H54 (cell line): ENCODE measurements around the gene PCBP3.

ENCODE experiments used
- DNase-seq: peaks from one replicate; pipeline ENCODE4 v3.0.0; 2011; ENCODE audit warnings: low spot score, mixed read lengths; ENCODE audit not compliant: insufficient read length
- FAIRE-seq: peaks from 3 replicates; lab custom pipeline; 2011; peaks lifted over from hg19 to GRCh38; lab: Jason Lieb, UNC
- POLR2A ChIP-seq: IDR thresholded peaks from 2 replicates; pipeline ENCODE4 v1.6.1; 2011; ENCODE audit warnings: low read depth, mild to moderate bottlenecking, low read length

Gene PCBP3

DNA sequence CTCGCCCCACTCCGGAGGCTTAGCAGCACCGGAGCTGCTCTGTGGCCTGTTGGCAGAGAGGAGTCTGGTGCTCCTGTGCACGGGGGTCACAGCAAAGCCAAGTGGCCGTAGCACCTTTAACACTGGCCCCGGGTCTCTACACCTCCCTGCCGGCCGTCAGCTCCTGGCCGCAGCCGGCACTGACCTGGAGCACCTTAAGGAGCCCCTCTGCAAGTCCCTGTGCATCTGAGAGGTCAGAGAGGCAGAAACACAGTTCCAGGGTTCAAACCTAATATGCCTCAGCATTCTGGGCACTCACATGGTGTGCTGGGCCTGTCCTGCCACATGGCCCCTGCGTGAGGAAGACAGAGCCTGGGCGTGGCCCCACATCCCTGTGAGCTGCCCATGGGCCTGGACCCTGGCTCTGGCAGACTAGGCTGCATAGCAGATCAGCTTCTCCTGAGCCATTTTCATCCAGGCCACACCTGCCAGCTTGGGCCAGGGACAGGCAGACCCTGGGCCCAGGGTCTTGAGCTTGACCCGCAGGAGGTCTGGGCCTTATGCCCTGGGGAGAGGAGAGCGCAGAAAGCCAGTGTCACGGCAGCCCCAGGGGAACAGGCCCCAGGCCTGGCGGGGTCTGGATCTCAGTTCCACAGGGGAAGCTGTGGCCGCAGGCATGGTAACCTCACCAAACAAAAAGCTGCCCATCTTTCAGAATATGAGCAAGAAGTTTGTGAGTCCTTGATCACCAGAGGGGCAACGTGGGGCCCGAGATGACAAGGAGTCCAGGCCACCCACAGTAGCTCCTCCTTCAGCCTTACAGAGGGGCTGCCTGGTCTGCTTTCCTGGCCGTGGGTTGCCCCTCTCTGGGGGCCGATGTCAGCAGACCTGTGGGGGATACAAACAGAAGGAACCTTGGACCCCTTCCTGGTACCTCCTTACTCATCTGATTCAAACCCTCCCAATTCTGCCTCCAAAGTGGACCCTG lies 192.1 kb downstream of the PCBP3 start:
- FAIRE-seq, result no peak
- DNase-seq, result no peak
- no peak for TF ChIP-seq POLR2A

DNA sequence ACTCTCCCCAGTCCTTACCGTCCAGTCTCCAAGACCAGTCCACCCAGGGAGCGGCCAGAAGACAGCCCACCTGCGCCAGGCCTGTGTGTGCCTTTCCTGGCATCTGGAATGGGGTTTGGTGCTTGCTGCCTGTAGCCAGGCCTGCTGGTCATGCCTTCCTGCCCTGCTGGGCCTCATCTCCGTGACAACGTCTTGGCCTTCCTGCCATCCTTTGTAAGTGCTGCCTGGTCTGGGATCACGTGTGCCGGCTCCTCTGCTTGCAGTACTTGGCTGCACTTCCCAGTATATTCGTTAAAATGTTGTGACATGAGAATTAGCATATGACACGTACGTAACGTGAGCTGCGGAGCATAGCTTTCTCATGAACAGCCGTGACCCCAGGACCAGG lies 192.7 kb downstream of the PCBP3 start:
- TF ChIP-seq POLR2A, result no peak
- FAIRE-seq, result no peak
- DNase-seq, result no peak

DNA sequence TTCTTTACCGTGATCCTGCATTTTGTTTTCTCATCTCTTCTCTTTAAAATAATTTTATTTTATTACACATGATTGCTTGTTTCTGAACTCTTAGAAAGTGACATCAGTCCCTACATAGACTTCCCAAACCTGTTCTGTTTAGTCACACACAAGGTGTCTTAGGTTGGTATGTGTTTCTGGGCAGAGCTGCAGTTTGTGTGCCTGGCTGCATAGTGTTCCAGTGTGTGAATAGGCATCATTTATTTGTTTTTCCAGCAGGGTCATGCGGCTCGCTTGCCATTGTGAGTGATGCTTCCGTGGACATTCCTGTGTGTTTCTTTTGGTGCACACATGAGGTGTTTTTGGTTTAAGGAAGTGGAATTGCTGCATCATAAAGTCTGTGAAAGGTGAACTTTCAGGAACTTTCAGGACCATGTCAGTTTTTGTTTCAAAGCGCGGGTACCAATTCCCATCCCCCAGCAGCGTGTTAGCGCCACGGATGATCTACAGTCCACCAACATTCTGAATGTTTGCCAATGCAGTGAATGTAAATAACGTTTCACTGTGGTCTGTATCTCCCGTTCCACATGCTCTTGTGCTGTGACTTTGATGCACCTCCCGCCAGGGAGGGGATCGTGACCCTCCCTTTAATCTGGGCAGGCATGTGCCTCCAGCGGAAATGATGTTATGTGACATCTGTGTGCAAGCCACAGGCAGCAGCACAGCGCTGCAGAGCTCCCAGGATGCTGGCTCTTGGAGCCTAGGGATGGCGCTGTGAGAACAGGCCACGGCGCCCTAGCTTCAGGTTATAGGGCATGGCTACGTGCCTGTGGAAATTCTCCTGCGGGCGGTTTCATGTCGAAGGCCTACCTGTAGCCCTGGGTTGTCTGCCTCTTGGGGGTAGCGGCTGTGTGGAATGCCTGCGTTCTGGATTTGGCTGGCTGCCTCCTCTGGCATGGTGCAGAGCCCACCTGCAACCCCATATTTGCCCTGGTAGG lies 193.5 kb downstream of the PCBP3 start:
- no peak for TF ChIP-seq POLR2A
- FAIRE-seq (no peak), DNase-seq (no peak)

DNA sequence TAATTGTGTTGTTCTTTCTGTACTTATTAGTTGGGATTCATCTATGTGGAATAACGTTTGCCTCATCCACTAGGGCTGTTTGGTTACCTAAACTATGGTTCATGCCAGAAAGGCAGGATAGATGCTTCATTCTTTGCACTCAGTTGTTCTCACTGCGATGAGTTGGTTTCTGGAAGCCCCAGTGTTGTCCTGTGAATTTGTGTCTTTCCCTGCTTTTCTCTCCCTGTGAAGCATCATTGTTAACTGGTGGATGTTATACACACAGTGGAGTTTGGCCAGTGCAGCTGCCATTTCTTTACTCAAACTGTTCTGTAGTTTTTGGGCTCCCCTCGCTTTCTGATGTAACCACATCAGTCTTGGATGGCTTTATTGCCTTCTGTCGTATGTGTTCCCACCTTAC lies 194.4 kb downstream of the PCBP3 start:
- TF ChIP-seq POLR2A, result no peak
- FAIRE-seq (no peak), DNase-seq (no peak)

DNA sequence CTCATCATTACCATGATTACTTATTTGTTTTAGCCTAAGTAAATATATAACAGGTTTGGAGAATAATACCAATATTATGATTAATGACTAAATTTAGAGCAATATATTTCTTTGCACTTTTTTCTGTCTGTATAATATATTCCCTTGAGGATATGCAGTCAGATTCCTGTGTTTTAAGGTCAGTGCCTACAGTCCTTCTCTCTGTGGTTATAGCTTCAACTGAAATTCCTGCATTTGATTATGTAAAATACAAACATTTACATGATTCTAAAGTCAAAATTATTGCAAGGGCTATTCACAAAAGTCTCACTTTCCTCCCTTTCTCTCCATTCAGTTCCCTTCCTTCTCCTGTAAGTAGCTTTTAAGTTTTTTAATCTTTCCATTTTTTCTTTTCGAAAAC lies 195.1 kb downstream of the PCBP3 start:
- no peak for FAIRE-seq
- DNase-seq, result no peak
- TF ChIP-seq POLR2A, result no peak

DNA sequence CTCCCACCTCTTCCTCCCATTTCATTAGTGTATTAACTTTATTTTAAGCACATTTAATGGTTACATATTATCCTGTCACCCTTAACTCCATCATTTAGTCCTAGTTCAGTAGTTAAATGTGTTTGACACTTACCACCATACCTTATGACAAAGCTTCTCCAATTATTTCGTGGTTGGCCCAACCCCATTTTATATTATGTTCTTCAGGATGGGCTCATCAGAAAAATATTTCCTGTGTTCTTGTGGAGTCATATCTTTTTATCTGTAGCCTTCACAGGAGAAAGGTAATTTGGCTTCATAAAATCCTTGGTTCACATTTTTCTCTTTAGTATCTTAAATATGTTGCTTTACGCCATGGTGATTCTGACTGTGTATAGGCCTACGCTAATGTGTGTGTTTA lies 195.7 kb downstream of the PCBP3 start:
- TF ChIP-seq POLR2A, result no peak
- no peak for DNase-seq
- no peak for FAIRE-seq

DNA sequence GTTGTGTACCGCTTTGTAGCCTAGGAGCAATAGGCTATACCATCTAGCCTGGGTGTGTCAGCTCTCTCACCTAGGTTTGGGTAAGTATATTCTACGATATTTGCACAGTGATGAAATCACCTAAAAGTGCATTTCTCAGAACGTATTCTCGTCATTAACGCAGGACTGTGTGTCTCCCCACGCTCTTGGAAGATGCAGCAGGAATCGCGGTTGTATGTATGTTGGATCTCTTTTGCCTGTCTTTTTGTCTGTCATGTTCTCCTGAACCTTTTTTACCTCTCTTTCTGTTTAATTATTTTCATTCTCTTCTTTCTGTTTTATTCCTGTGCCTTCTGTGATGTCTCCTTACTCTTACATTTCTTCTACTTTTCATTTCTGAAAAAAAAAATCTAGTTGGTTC lies 197.5 kb downstream of the PCBP3 start:
- DNase-seq (no peak), FAIRE-seq (no peak)
- TF ChIP-seq POLR2A, result no peak

DNA sequence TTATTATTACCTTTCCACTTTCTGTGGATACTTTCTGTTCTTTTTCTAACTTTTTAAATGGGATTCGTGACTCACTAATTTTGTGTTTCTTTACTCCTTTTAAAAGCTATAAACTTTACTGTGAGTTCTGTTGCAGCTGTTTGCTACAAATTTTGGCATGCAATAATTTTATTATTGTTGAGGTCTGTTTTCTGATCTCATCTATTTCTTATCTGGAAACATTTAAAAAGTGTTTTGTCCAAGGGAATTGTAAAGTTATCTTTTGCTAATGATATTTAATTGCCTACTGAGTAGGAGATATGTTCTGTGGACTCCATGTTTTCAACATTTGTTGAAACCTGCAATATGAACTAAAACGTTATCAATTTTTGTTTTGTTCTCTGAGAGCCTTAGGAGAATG lies 199.9 kb downstream of the PCBP3 start:
- FAIRE-seq (no peak), DNase-seq (no peak)
- no peak for TF ChIP-seq POLR2A

DNA sequence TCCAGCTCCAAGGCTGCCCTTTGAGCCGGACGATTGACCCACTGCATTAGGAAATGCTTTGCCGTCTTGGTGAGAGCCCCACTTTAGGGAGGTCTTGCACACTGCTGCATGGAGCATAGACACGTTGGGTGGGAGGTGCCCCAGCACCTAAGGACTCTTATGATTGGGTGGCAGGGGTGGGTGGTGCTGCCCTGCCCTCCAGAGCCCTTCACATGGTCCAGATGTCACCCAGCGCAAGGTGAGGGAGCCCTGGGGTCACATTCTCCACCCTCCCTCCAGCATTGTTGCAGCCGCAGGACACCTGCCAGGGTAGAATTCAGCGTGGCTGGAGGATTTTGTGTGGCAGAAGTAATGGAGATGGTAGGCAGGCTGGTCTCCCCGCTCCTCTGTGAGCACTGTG lies 200.7 kb downstream of the PCBP3 start:
- DNase-seq, result no peak
- no peak for FAIRE-seq
- no peak for TF ChIP-seq POLR2A

DNA sequence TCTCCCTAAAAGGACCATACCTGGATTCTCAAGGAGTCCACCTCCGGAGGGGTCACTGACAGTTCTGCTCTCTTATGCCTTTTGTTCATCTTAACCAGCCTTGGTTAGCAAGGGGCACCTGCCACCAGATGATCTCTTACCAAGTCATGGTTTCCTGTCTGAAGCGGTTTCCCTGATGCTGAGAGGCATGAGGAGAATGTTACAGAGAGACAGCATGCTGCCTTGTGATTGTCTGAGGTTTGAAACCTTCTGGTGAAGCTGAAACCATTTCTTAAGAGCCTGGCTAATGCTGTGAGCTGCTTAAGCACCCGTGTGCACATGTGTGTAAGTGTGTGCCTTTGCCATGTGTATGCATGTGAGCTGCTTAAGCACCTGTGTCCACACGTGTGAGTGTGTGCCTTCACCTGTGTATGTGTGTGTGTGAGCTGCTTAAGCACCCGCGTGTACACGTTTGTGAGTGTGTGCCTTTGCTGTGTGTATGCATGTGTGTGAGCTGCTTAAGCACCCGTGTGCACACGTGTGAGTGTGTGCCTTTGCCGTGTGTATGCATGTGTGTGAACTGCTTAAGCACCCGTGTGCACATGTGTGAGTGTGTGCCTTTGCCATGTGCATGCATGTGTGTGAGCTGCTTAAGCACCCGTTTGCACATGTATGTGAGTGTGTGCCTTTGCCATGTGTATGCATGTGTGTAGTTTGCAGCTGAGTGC lies 201.7 kb downstream of the PCBP3 start:
- no peak for TF ChIP-seq POLR2A
- DNase-seq (no peak), FAIRE-seq (no peak)

DNA sequence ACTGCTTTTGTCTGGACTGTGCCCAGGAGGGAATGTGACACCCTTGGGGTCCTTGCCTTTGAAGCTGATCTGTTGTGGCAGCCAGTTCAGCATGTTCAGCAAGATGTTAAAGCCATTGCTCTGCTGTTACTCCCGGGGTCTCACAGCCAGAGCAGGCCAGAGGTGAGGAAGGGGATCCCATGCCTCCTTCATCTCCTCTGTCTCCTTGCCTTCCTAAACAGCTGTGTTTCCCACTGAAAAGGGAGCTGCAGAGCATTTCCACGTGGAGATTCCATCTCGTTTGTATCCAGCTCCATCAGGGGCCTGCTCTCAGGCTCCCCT lies 202.2 kb downstream of the PCBP3 start:
- FAIRE-seq, result no peak
- TF ChIP-seq POLR2A, result no peak

DNA sequence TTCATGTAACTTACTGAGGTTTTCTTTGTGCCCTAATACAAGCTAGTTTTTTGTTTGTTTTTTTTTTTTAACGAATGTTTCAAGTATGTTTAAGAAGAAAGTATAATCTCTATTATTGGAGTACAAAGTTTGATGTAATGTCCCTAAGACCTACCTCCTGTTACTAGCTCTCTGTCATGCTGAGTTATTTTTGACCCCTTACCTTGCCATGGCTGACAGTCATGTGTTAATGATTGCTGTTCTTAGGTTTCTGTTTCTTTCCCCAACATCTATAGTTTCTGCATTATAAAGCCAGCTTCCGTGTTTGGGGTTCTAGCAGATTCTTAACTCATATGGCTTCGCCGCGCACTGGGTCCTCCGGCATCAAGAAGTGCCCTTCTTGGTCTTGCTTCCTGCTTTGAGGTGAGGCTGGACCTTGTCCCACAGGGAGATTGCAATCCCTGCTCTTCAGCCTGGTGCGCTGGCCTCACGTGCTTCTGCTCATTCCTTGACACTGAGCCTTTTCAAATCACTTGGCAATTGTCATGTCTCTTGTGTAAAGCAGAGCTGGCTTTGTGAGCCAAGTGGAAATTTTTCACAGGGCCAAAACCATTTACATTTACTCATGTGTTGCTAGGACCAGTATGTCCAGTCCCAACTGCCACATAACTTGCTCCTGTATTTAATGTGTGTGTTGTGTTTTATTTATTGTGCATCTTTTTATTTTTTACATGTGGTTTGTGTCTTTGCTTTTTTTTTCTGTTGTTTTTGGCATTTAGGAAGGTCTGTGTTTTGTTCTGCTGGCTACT lies 203.0 kb downstream of the PCBP3 start:
- DNase-seq (no peak), FAIRE-seq (no peak)
- TF ChIP-seq POLR2A, result no peak

More for the DNA sequence above, 202.2 kb downstream of the PCBP3 start:
- DNase-seq, result no peak

DNA sequence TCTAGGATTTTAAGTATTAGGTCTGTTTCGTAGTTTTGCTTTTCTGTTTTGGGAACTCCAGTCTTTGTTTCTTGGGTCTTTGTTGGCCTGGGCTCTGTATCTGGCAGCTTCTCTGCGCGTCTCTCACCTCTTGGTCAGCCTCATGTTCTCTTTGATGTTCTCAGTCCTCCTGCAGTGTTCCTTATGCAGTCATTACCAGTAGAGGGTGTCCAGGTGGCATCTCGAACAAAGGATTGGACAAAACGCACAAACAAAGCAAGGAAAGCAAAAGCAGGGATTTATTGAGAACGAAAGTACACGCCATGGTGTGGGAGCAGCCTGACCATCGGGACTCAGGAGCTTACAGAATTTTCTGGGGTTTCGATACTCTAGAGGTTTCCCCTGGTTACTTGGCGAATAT lies 204.3 kb downstream of the PCBP3 start:
- DNase-seq (no peak), FAIRE-seq (no peak)
- no peak for TF ChIP-seq POLR2A
